ENCODE results near the gene DPYSL5.

Gene DPYSL5

DNA sequence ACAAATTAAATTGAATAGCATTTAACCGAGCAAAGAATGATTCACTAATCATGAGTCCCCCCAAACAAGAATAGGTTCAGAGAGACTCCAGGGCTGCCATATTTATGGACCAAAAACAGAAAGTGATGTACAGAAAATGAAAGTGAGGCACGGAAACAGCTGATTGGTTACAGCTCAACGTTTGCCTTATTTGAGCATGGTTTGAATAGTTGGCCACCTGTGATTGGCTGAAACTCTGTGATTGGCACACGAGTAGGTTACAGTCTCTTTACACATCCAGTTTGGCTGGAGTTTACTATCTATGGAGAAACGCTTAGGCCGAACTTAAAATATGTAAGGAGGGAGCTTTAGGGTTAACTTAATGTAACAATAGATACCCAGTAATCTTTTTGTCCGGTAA is 27.0 kb upstream of the DPYSL5 start:
- H3K36me3 Mint-ChIP-seq: no peaks in the 10 kb centered on the region
- ATAC-seq (no peak), DNase-seq (ENCODE audit: low spot score in 2 of 2) (no peak)
- no peaks in the 10 kb centered on the region for H3K9me3 Mint-ChIP-seq
- no peaks in the 10 kb centered on the region for H3K4me1 Mint-ChIP-seq
- H3K4me3 Mint-ChIP-seq: no peak overlapping the region
- H3K27ac Mint-ChIP-seq: no peak overlapping the region

DNA sequence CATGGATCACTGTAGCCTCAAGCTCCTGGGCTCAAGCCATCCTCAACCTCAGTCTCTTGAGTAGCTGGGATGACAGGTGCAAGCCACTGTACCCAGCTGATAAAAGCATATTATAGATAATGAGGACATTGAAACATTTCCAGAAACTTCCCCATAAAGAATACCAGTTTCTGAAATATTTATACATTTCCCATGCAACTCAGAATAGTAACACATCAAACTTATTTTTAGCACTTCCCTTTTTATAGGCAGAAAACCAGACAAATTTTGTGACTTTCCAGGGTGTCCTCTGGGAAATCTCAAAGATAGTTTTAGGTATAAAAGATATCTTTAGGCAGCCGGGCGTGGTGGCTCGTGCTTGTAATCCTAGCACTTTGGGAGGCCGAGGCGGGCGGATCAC is 25.1 kb upstream of the DPYSL5 start:
- DNase-seq (ENCODE audit: low spot score in 2 of 2) (no peak), ATAC-seq (no peak)
- no peaks in the 10 kb centered on the region for H3K36me3 Mint-ChIP-seq
- H3K27ac Mint-ChIP-seq: no peak overlapping the region
- H3K4me3 Mint-ChIP-seq: no peak overlapping the region
- no peaks in the 10 kb centered on the region for H3K4me1 Mint-ChIP-seq
- H3K9me3 Mint-ChIP-seq: no peaks in the 10 kb centered on the region

DNA sequence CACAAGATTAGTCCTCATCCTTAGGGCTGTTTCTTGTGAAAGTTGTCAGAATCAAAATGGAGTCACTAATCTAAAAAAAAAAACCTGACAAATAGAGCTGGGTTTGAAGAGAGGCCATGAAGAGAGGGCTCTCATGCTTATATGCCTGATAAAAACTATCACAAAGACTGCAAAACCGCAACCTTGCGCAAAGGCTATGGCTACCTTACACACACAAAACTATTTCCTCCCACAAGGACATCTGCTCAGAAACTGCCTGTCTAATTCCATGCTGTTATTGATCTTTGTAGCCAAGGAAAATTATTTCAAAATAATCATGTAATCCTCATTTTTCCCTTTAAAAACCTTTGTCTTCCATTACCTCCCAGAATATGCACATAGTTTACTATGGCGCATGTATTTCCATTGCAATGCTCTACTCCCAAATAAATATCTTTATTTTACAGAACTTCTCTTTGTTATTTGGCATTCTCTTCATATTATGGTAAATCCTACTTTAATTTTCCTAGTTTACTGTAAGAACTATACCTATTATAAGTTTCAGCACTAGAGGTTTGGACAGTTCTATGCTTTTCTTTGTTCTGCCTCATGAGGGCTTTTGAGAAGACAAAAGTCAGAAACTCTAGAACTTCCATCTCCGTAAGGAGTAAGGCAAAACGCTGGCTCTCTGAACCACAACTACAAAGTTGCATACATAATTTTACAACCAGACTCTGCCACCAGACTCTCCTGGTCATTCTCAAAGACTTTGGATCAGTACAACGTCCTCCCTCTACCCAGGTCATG is 9.6 kb upstream of the DPYSL5 start:
- H3K4me3 Mint-ChIP-seq: no peak overlapping the region
- no peaks in the 10 kb centered on the region for H3K9me3 Mint-ChIP-seq
- H3K27ac Mint-ChIP-seq: no peak overlapping the region
- H3K36me3 Mint-ChIP-seq: no peaks in the 10 kb centered on the region
- ATAC-seq (no peak), DNase-seq (ENCODE audit: low spot score in 2 of 2) (no peak)
- no peaks in the 10 kb centered on the region for H3K4me1 Mint-ChIP-seq

DNA sequence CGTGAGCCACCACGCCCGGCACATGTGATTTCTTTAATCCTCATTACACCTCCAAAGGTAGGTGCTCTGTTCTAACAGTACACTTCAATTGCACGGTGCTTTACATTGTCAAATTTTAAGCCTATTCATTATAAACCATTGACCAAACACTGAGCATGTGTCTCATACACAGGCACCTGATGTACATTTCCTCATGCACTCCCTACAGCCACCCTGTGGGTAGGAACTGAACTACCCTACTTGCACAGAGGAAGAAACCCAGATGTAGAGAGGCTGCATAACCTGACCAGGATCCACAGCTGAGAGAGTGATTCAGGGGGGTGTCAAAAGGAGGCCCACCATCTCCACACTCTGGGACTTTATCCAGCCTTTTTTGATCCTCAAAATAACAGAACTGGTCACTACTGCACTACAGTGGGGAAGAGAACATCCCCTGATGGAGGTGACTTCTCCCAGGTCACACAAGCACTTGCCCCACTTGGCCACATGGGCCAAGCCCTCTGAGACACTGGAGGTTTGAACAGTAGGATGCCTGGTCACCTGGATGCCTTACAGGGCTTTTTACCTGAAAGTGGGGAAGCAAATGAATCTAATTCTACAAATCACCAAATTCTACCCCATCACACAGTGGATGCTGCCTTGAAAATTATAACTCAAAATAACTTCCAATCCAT is 6.9 kb upstream of the DPYSL5 start:
- ATAC-seq (peak; percentile 49), DNase-seq (ENCODE audit: low spot score in 2 of 2) (no peak)
- H3K4me3 Mint-ChIP-seq: no peak overlapping the region
- no peak overlapping the region for H3K27ac Mint-ChIP-seq
- H3K9me3 Mint-ChIP-seq: no peaks in the 10 kb centered on the region
- no peaks in the 10 kb centered on the region for H3K4me1 Mint-ChIP-seq
- H3K36me3 Mint-ChIP-seq: no peaks in the 10 kb centered on the region

DNA sequence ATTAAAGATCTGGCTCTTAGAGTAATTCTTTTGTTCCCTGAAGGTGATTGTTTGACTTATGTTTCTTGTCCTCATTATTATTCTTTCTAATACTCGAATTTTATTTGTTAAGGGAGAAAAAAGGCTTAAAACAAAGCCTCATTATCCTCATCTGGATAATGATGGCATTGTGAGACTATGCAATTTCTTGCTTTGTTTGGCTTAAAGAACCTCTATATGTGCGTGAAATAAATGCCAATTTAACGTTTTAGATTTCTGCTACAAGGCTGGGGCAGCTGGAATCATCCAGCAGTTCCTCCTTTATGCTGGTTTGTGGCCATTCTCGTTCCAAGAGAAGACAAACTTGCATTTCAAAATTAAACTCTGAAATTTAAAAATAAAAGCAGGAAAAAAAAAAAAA is 4.9 kb upstream of the DPYSL5 start:
- DNase-seq (ENCODE audit: low spot score in 2 of 2) (no peak), ATAC-seq (no peak)
- Mint-ChIP-seq H3K4me1 (peaks cover 10% of the 10 kb centered on the region), H3K4me3 (no peak overlapping the region), H3K36me3 (no peaks in the 10 kb centered on the region), H3K27ac (no peak overlapping the region), H3K9me3 (no peaks in the 10 kb centered on the region)

DNA sequence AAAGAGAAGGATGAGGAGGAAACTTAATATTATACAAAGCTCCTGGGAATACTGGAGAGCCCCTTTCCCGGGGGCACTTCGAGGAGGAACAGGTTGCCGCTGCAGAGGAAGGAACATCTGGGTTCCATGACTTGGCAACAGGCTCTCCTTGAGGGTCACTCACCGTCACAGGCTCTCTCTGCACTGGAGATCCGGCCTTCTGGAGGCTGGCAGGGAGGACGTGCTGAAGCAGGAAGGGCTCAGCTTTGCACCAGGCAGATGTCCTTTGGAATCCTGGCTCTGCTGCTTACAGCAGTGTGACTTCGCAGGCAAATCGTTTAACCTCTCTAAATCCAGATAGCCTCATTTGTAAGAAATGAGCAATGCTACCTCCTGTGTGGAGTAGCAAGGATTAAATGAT is 2.9 kb upstream of the DPYSL5 start:
- H3K4me1 Mint-ChIP-seq: peaks cover 14% of the 10 kb centered on the region
- no peaks in the 10 kb centered on the region for H3K36me3 Mint-ChIP-seq
- no peak overlapping the region for H3K4me3 Mint-ChIP-seq
- no peak overlapping the region for H3K27ac Mint-ChIP-seq
- ATAC-seq: no peak
- DNase-seq (ENCODE audit: low spot score in 2 of 2): no peak
- H3K9me3 Mint-ChIP-seq: no peaks in the 10 kb centered on the region

DNA sequence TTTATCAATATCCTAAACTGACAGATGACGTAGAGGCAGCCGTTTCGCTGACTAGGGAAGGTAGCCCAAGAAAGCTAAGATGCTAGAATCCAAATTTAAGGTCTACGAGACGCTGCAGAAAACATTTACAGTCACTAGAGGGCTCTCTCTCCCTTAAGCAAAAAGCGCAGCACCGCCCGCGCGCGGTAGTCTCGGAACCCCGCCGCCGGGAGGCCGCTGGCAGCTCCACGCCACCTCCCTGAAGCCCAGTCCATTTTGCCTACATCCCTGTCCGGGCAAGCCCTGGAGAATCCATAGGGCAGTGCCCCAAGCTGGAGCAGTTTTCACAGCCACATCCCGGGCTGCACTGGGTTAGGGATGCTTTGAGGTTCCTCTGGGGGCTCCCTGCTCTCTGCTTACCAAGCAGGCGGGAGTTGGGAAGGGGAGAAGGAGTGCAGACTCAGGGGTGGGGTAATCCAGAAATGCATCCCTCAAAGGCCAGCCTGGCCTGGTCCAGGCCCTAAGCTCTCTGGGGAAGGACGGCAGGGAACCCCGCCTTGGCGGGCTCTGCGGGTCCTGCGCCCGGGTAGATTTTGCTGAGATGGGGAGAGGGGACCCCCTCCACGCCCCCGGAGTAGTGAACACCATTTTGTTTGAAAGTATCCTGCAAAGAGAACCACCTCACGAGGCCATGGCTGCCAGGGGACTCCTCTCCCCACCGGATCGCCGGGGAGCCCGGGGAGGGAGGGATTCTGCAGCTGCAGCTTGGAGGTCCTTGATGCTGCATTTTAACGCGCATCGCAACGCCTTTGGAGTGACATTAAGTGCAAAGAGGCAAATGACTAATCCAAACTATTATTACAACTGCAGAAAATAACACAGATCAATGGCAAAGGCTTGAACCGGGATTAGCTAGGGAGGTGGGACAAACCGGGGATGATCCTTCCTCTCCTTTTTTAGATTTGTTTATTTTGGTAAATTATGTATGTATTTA is 1.3 kb upstream of the DPYSL5 start:
- peak overlapping the region; percentile 41 for H3K4me3 Mint-ChIP-seq
- DNase-seq (ENCODE audit: low spot score in 2 of 2): peak; percentile 43 to 77
- peak; percentile 78 for ATAC-seq
- H3K4me1 Mint-ChIP-seq: peaks cover 14% of the 10 kb centered on the region
- H3K9me3 Mint-ChIP-seq: no peaks in the 10 kb centered on the region
- H3K36me3 Mint-ChIP-seq: no peaks in the 10 kb centered on the region
- no peak overlapping the region for H3K27ac Mint-ChIP-seq

DNA sequence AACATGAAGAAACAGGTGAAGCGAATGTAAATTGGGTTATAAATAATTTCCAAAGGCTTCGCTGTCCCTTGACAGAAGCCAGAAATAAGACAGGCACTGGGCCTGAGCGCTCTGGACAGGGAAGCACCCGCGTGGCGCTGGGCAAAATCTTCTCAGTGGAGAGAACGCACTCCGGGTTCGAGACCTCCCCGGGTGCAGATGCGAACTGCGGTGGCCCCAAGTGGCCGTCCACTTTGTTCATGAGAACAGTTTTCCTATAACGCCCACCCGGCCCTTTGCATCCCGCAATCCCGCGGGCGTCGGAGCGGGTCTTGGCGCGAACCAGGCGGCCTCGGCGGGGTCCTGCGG is 651 bp upstream of the DPYSL5 start:
- ATAC-seq (no peak), DNase-seq (ENCODE audit: low spot score in 2 of 2) (no peak)
- H3K27ac Mint-ChIP-seq: no peak overlapping the region
- H3K4me3 Mint-ChIP-seq: peak overlapping the region; percentile 41
- peaks cover 14% of the 10 kb centered on the region for H3K4me1 Mint-ChIP-seq
- no peaks in the 10 kb centered on the region for H3K36me3 Mint-ChIP-seq
- H3K9me3 Mint-ChIP-seq: no peaks in the 10 kb centered on the region

DNA sequence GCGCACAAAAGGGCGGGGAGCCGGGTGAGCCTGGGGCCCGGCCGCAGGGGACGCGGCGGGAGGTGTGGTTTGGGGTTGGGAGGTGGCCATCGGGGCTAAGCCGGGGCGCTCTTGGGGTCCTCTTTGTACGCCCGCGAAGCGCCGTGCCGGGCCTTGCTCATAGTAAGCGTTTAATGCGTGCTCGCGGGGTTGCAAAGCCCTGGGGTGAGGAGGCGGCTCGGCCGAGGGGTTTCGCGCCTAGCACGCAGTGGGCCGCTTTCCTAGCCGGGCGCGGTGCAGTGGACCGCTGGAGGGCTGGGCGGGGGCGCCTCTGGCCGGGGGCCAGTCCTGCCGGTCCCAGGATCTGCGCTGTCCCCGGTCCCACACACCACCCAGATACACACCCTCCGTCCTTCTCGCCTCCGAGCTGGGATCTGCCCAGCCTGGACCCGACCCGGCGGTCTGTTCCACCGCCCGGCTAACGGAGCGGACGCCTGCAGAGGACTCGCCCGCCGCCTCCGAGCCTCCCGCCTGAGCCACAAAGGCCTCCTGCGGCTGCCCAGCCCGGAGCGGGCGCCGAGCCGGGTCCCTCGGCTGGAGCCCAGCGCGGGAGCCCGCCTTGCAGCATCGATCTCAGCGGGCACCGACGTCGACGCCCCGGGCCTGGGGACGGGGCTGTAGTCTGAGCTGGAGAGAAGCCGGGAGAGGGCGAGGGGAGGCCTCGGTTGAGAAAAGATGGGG is 564 bp downstream of the DPYSL5 start:
- ATAC-seq (peak; percentile 43), DNase-seq (ENCODE audit: low spot score in 2 of 2) (peak in 1 of 2 donors; percentile 66)
- H3K4me3 Mint-ChIP-seq: peak overlapping the region; percentile 64
- H3K9me3 Mint-ChIP-seq: no peaks in the 10 kb centered on the region
- no peaks in the 10 kb centered on the region for H3K36me3 Mint-ChIP-seq
- peaks cover 14% of the 10 kb centered on the region for H3K4me1 Mint-ChIP-seq
- H3K27ac Mint-ChIP-seq: no peak overlapping the region

DNA sequence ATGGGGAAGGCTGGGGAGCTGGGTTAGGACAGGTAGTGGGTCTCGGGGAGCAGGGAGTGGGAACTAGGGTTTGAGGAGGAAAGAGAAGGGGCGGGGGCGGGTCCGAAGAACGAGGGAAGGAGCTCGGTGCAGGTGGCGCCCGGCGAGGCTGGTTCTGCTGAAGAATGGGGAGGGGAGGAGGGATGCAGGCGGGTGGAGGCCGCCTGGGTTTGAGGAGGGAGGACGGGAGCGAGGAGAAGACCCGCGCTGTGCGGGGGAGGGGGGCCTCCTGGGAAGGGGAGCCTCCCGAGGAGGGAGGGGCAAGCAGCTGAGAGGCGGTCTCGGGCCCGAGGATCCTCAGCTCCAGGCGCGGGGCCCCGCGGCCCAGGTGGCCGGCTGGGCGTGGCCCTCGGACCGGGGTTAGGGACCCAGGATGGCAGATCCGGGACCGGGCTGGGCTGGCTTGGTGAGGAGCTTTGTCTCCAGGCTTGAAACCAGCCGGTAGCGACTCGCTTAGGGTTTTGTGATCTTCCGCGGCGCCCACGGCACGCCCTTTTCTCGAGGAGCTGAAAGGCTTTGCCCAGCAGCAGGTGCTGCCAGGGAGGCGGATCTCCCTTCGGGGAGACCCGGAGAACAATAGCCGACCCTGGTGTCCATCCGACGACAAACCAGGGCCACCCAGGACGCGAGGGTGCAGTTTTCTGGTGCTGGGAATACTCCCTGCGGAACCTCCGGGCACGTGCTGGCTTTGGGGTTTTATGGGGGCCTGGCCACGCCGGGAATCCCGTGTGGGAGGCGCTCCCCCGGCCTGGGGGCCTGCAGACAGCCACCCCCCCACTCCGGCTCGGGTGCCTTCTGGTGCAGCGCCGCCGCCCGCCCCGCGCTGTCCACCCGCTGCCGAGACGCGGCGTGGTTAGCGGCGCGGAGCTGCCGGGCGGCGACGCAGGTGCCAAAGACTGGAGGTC is 1.4 kb downstream of the DPYSL5 start:
- H3K4me3 Mint-ChIP-seq: peak overlapping the region; percentile 64
- no peaks in the 10 kb centered on the region for H3K36me3 Mint-ChIP-seq
- ATAC-seq (no peak), DNase-seq (ENCODE audit: low spot score in 2 of 2) (peak in 1 of 2 donors; percentile 48)
- no peaks in the 10 kb centered on the region for H3K9me3 Mint-ChIP-seq
- H3K4me1 Mint-ChIP-seq: peaks cover 14% of the 10 kb centered on the region
- H3K27ac Mint-ChIP-seq: no peak overlapping the region

DNA sequence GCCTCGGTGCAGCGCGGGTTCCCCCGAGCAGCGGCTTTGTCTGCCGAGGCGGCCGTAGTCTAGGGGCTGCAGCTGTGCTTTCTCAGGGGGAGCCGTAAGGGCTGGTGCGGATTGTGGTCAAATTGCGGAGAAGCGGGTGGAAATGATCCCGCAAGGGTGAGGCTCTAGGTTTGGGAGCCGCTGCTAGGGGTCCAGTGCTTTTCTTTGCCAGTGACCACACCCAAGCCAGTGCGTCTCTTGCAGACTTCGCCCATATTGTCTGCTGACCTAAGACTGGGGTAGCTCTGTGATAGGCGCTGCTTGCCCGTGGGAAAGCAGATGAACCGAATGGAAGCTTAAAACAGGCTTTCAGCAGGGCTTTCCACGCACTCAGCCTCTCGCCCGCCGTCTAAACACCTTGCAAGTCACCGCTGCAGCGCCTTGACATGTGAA is 2.1 kb downstream of the DPYSL5 start:
- Mint-ChIP-seq H3K27ac (no peak overlapping the region), H3K36me3 (no peaks in the 10 kb centered on the region), H3K4me3 (no peak overlapping the region), H3K4me1 (peaks cover 14% of the 10 kb centered on the region), H3K9me3 (no peaks in the 10 kb centered on the region)
- DNase-seq (ENCODE audit: low spot score in 2 of 2) (peak in 1 of 2 donors; percentile 46), ATAC-seq (no peak)

DNA sequence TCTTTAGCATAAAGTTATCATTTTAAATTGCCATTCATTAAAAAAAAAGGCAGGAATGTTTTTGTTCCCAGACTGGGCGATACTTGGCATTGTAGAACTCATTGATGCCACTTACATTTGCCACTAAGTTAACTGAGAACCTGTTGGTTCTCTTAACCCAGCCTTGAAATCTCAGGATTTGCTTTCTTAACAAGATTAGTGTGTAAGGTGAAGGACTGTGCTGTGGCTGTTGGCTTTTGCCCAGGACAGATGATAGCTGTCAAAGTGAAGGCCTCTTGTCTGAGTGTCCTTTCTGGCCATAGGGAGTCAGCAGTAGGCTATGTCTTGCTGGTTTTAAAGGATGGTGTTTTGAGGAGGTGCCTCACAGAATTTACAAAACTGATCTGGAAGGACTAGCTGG is 2.6 kb downstream of the DPYSL5 start:
- no peak for ATAC-seq
- peaks cover 14% of the 10 kb centered on the region for H3K4me1 Mint-ChIP-seq
- no peaks in the 10 kb centered on the region for H3K9me3 Mint-ChIP-seq
- H3K36me3 Mint-ChIP-seq: no peaks in the 10 kb centered on the region
- peak in 1 of 2 donors; percentile 43 for DNase-seq (ENCODE audit: low spot score in 2 of 2)
- H3K27ac Mint-ChIP-seq: no peak overlapping the region
- no peak overlapping the region for H3K4me3 Mint-ChIP-seq

DNA sequence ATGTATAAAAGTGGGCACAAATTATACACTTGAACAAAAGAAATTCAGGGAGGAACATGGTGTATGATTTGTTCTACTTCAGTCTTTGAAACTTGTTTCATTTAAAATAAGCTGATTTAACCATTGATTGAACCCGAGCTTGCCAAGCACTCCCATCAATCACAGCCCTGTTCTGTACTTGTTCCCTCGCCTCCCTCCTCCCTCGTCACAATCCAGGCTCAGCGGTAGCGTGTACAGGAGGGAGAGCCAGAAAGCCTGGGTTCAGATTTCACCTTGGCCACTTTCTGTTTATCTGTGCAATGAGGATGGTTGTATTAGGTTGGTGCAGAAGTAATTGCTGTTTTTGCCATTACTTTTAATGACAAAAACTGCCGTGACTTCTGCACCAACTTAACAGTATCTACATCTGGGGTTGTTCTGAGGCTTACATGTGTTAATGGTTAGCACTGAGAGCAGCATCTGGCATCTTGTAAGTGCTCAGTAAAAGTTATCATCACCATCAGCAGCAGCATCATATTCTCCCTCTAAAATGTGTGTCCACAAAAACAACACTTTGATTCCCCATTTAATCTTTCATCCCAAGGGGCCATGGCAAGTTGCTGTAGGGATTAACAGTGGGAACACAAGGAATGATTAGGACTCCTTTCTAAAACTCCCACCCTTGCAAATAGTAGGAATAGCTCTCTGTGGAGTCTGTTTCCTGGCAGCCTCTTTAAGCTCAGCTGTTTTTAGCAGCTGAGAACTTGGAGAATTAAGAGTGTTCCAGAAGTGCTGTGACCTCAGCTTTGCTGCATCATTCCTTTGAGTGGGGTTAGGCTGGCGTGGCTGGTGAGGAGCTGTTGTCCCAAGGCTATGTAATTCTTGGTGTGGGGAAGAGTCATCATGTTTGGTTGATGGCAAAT is 4.7 kb downstream of the DPYSL5 start:
- Mint-ChIP-seq H3K27ac (no peak overlapping the region), H3K4me1 (peaks cover 4% of the 10 kb centered on the region), H3K9me3 (no peaks in the 10 kb centered on the region), H3K4me3 (no peak overlapping the region), H3K36me3 (no peaks in the 10 kb centered on the region)
- DNase-seq (ENCODE audit: low spot score in 2 of 2): peak in 1 of 2 donors; percentile 17
- ATAC-seq: no peak

Data from stimulated activated effector memory CD8-positive, alpha-beta T cell treated with anti-CD3 and anti-CD28 coated beads, Interleukin-12 subunit alpha, Interleukin-12 subunit beta, amount 100 ng/mL, for 72 hours (primary cell).